ENCODE measurements around the gene RXRA.
A peak's percentile ranks its signal among the peaks of the same experiment; 100 is the strongest.

The RXRA gene

DNA sequence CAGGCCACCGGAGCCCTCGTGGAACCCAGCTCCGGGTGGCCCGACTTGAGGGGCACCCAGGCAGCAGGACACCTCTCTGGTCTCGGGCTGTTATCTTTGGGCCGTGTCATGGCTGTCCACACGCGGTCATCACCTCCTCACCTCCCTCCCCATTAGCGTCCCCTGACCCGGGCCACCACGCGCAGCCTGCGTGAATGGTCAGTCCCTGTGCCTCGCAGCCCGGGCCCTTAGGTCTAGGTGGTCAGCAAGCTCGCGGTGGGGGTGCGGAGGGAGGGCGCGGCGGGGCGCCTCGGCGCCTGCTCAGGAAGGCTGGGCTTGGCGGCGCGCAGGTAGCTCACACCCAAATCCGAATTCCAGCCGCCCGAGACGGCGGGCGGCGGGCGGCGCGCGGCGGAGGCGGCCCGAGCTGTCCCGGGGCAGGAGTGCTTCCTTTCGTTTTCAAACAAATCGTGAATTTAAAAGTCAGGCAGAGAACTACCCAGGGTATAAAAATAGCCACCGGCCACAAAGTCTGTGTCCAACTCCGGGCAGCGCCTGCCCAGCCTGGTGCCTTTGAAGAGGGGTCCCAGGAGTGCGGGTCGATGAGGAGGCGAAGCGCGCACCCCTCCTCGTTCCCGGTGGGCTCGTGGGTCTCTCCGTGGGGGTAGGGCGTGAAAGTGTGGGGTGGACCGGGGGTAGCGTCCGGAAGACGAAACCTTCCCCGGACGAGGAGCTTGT lies 1.0 kb upstream of the RXRA start:
- peak overlapping the region; percentile 61 for H3K4me3 ChIP-seq (ENCODE audit: low read depth, low read length)
- DNase-seq (ENCODE audit: low read depth, low spot score), result peak; percentile 65
- TF ChIP-seq, protein P1, sequence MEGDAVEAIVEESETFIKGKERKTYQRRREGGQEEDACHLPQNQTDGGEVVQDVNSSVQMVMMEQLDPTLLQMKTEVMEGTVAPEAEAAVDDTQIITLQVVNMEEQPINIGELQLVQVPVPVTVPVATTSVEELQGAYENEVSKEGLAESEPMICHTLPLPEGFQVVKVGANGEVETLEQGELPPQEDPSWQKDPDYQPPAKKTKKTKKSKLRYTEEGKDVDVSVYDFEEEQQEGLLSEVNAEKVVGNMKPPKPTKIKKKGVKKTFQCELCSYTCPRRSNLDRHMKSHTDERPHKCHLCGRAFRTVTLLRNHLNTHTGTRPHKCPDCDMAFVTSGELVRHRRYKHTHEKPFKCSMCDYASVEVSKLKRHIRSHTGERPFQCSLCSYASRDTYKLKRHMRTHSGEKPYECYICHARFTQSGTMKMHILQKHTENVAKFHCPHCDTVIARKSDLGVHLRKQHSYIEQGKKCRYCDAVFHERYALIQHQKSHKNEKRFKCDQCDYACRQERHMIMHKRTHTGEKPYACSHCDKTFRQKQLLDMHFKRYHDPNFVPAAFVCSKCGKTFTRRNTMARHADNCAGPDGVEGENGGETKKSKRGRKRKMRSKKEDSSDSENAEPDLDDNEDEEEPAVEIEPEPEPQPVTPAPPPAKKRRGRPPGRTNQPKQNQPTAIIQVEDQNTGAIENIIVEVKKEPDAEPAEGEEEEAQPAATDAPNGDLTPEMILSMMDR (IDR thresholded peaks at IDR 0.05; ENCODE audit: low read depth, low read length), result no peak
- in situ Hi-C loops (cut with HindIII; ENCODE audit: low sequenced_read_pairs), result no loop called here

DNA sequence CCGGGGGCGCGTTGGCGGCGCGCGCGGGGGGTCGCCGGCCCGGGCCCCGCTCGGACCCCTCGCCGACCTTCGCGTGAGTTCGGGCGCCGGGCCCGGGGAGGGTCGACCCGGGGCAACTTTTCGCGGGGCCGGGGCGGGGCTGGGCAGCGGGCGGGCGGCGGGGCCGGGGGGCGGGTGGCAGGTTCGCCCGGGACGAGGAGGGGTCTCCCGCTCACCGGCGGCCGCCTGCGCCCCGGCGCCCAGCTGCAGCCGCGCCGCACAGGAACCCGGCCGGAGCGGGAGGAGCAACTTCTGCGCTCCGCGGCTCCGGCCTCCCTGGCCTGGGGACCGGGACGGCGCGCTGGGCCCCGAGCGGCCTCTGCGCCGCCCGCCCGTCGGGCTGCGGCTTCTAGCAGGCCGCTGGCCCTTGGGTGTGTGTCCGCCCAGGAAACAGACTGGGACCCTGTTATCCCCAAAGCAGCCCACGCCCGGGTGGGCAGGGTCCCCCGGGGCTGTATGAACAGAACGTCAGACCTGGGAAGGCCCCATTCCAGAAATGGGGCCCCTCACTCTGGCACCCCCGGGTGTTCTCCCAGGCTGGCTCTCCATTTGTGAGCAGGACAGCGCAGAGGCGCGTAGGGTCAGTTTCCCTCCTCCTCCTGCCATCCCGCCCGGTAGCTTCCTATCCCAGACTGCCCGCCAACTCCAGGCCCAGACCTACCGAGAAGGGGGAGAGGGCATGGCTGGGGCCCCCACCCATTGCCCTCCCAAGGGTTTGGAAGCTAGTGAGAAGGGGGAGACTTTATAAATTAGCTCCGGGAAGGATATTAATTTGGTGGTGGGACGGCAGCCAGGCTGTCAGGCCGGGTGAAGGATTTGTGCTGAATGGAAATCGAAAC lies 708 bp downstream of the RXRA start:
- in situ Hi-C loops (cut with HindIII; ENCODE audit: low sequenced_read_pairs), result no loop called here
- TF ChIP-seq, protein P1 (IDR thresholded peaks at IDR 0.05; ENCODE audit: low read depth, low read length), result no peak
- peak; percentile 48 for DNase-seq (ENCODE audit: low read depth, low spot score)
- H3K4me3 ChIP-seq (ENCODE audit: low read depth, low read length), result peak overlapping the region; percentile 68

GRCh38 chr9:134327671-134328231 lies 1.5 kb downstream of the RXRA start:
- TF ChIP-seq, protein P1 (IDR thresholded peaks at IDR 0.05; ENCODE audit: low read depth, low read length), result no peak
- DNase-seq (ENCODE audit: low read depth, low spot score), result no peak
- in situ Hi-C loops (cut with HindIII; ENCODE audit: low sequenced_read_pairs), result no loop called here

DNA sequence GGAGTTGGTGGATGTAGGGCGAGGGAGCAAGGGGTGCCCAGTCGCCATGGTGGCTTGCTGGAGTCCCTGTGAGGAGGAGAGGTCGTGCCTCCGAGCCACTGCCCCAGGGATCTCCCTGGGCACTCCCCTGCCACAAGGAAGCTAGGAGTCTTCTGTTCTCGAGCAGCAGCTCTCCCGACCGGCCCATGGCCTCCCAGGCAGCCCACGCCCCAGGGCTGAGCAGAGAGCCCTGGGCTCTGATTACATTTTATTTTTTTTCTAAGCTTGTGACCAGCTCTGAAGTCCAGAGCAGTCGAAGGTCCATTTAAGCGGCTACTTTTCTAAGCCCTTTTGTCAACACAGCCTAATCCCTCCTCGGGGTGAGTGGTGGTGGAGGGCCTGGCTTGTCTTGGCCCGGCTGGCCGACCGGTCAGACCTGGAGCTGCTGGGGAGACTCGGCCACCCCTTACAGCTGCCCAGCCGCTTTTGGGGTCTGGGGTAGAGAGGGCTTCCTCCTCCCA lies 2.1 kb downstream of the RXRA start:
- DNase-seq (ENCODE audit: low read depth, low spot score), result no peak
- in situ Hi-C loops (cut with HindIII; ENCODE audit: low sequenced_read_pairs), result no loop called here
- TF ChIP-seq, protein P1 (IDR thresholded peaks at IDR 0.05; ENCODE audit: low read depth, low read length), result no peak
- peak overlapping the region; percentile 26 for H3K4me3 ChIP-seq (ENCODE audit: low read depth, low read length)

More at GRCh38 chr9:134327671-134328231, 1.5 kb downstream of the RXRA start:
- peak overlapping the region; percentile 68 for H3K4me3 ChIP-seq (ENCODE audit: low read depth, low read length)

DNA sequence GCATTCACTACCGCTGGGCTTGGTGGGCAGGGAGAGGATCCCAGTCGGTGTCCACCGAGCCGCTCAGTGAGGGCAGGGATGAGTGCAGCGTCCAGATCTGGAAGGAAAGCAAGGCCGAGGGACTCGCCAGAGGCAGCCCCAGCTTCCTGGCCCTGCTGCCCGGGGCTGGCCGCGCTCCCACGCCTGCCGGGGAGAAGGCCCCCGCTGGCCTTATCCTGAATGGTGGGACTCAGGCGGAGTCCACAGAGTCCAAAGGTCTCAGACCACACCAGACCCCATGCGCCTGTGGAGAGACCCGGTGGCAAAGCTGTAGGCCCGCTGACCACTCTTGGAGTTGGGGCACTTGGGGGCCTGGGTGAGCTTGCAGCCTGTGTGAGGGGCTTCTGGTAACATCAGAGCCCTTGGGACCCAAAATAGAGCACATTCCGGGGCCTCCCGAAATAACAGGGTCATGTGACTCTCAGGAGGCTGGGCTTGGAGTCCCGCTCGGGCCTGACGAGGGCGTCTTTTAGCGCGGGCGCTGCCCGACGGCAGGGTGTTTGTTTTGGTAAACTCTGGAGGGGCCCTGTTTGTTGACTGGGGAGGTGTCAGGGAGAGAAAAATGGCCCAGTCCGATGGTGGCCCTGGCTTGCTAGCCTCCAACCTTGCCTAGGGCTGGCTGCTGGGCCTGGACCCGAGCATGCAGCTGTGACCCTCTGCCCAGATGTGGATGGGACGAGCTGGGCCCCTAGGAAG lies 2.8 kb downstream of the RXRA start:
- no peak for DNase-seq (ENCODE audit: low read depth, low spot score)
- in situ Hi-C loops (cut with HindIII; ENCODE audit: low sequenced_read_pairs), result no loop called here
- H3K4me3 ChIP-seq (ENCODE audit: low read depth, low read length), result peak overlapping the region; percentile 26
- TF ChIP-seq, protein P1 (IDR thresholded peaks at IDR 0.05; ENCODE audit: low read depth, low read length), result no peak

DNA sequence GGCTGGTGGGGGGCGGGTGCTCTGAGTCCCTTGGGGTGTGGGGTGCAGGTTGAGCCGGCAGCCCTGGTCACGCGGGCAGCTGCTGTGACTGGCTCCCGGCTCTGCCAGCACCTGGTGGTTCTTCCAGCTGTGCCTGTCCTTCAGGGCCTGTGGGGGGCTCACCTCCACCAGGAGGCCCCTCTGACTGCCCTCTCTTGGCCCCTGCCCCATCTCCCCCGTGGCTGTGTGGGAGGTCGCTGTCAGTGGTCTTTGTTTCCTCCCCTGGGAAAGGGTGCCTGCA lies 3.3 kb downstream of the RXRA start:
- TF ChIP-seq, protein P1 (IDR thresholded peaks at IDR 0.05; ENCODE audit: low read depth, low read length), result no peak
- no peak for DNase-seq (ENCODE audit: low read depth, low spot score)
- H3K4me3 ChIP-seq (ENCODE audit: low read depth, low read length), result no peak overlapping the region
- in situ Hi-C loops (cut with HindIII; ENCODE audit: low sequenced_read_pairs), result no loop called here

Measured in astrocyte of the spinal cord (primary cell).